ENCODE results near the gene FREY1.
A peak's percentile ranks its signal among the peaks of the same experiment; 100 is the strongest.

The FREY1 gene

DNA sequence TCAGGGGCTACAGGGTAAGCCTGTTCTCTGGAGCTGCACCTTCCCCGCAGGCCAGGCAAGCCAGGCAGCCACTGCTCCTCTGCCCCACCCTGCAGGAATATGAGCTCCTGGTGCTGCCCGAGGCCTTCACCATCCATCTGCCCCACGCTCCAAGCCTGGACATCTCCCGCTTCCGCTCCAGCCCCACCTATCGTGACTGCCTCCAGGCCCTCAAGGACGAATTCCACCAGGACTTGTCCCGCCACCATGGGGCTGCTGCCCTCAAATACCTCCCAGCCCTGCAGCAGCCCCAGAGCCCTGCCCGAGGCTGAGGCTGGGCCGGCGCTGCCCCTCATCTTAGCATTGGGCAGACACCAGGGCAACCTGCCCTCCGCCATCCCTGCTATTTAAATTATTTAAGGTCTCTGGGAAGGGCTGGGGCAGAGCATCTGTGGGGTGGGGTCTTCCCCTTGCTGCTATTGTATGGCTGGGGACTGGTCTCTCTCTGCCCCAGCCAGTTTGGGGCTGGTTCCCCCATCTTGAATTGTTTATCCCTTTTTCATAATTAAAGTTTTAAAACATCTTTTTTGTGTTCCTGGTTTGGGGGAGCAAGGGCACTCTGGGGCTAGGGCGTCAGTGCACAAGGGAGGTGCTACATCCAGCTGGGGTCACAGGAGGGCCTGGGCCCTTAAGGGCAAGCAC lies 21.6 kb upstream of the FREY1 start:
- DNase-seq (ENCODE audit: low read depth in 2 of 2) = no peak

- no peak for DNase-seq (ENCODE audit: low read depth in 2 of 2)
These were observed 20.8 kb upstream of the FREY1 start for GRCh38 chr11:45927684-45928413.

DNA sequence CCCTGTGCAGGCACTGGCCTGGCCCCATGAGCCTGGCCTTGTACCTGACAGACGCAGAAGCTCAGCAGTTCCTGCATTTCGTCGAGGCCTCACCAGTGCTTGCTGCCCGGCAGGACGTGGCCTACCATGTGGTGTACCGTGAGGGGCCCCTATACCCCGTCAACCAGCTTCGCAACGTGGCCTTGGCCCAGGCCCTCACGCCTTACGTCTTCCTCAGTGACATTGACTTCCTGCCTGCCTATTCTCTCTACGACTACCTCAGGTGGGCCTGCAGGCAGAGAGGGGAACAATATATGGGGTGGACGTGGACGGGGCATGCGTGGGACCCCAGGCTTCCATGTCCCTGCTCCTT lies 20.2 kb upstream of the FREY1 start:
- DNase-seq (ENCODE audit: low read depth in 2 of 2) = no peak

GRCh38 chr11:45926536-45927331 lies 19.7 kb upstream of the FREY1 start:
- no peak for DNase-seq (ENCODE audit: low read depth in 2 of 2)

GRCh38 chr11:45926001-45926401 lies 18.9 kb upstream of the FREY1 start:
- no peak for DNase-seq (ENCODE audit: low read depth in 2 of 2)

DNA sequence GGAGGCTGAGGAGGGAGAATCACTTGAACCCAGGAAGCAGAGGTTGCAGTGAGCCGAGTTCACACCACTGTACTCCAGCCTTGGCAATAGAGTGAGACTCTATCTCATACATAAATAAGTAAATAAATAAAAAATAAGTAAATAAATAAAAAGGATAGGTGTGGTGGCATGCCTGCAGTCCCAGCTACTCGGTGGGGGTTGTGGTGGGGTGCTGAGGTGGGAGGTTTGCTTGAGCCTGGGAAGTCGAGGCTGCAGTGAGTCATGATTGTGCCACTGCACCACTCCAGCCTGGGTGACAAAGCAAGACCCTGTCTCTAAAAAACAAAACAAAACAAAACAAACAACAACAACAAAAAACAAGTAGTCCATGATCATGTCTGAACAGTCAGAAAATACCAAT lies 18.5 kb upstream of the FREY1 start:
- DNase-seq (ENCODE audit: low read depth in 2 of 2) = no peak

GRCh38 chr11:45924927-45925326 lies 17.9 kb upstream of the FREY1 start:
- DNase-seq (ENCODE audit: low read depth in 2 of 2) = no peak

- DNase-seq (ENCODE audit: low read depth in 2 of 2) = no peak
These were observed 17.2 kb upstream of the FREY1 start for GRCh38 chr11:45924036-45924915.

- DNase-seq (ENCODE audit: low read depth in 2 of 2) = no peak
These were observed 15.5 kb upstream of the FREY1 start, which contains the start of gene LARGE2 for GRCh38 chr11:45922425-45923082. Gene LARGE2 (plus strand): TSS chr11:45922656. CDS start chr11:45922883, 227 bp downstream.

GRCh38 chr11:45921561-45922424 lies 14.7 kb upstream of the FREY1 start:
- no peak for DNase-seq (ENCODE audit: low read depth in 2 of 2)

- DNase-seq (ENCODE audit: low read depth in 2 of 2) = no peak
These were observed 13.7 kb upstream of the FREY1 start for GRCh38 chr11:45920531-45921477.

GRCh38 chr11:45919806-45920530 lies 12.9 kb upstream of the FREY1 start:
- no peak for DNase-seq (ENCODE audit: low read depth in 2 of 2)

DNA sequence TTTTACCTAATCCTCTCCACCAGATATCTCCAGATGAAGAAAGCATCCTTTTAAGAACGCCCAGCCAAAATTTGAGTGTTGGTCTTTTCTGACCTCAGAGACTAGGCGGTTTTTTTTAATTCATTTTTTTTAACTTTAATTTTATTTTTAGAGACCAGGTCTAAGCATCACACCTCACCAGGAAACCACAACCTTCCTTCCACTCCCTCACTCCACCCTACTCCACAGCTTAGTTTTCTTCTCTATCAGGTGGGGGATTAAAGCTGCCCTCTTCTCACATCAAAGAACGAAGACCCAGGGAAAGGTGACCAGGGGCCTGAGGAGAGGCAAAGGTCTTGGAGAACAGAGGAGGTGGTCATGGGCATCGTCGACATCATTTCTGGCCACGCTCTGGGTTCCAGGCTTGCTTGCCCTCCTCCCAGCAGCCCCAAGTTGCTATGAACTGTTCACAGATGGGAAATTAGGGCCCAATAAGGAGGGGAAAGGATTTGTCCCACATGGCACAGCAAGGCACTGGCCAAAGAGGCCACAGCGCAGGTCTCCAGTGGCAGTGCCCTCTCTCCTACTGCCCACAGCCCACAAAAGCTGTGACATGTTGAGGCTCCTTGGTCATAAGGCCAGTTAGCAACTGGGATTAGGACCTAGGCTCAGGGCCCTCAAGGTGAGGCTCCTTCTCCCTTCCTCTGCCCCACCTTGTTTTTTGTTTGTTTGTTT lies 12.0 kb upstream of the FREY1 start:
- DNase-seq (ENCODE audit: low read depth in 2 of 2) = no peak

DNA sequence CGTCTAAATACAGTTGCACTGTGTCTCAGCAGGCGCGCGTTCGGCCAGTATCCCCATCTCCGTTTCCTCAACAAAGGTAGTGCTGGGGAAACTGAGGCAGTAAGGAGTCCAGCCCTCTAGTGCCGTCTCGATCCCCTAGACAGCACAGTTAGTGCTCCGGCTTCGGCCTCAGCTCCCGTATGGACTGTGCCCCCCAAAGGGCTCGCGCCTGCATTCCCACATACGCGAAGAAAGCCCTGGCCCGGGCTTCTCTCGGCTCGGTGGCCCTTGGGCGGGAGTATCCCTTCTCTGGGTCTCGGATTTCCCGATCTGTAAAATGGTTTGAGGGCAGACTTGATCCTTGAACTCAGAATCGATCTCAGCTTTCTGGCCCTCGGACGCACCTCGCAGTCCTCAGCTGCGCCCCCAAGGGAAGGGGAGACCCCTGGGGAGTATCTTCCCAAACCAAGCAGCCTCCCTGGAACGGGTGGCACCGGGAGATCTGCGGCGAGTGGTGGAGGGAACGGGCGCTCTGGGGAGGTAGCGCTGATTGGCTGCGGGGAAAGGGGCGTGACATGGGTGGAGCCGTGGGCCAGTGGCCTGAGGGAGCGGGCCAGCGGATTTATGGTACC lies 11.4 kb upstream of the FREY1 start:
- DNase-seq (ENCODE audit: low read depth in 2 of 2) = peak; percentile 54 to 65

GRCh38 chr11:45917623-45918330 lies 10.7 kb upstream of the FREY1 start, which contains the start of gene PEX16:
Gene PEX16 (minus strand): TSS chr11:45917877. CDS start chr11:45917811, 66 bp downstream.
- DNase-seq (ENCODE audit: low read depth in 2 of 2) = peak; percentile 86 to 91

- no peak for DNase-seq (ENCODE audit: low read depth in 2 of 2)
These were observed 10.2 kb upstream of the FREY1 start for GRCh38 chr11:45917286-45917622.

- DNase-seq (ENCODE audit: low read depth in 2 of 2) = no peak
These were observed 8.4 kb upstream of the FREY1 start for GRCh38 chr11:45915446-45915845.

Measured in stimulated activated CD8-positive, alpha-beta memory T cell treated with anti-CD3 and anti-CD28 coated beads, Interleukin-2, amount 100 ng/mL, for 48 hours (primary cell).